Smooth muscle cell (in vitro differentiated cells): ENCODE measurements around the gene COL9A1. TPM values are rescaled to one million over a fixed set of nuclear protein-coding genes. Genes with fewer than 3 reads are reported as not detected.

ENCODE experiments used
- DNase-seq: peaks from one replicate; lab custom pipeline; 2025; ENCODE audit not compliant: unreplicated experiment; lab: John Stamatoyannopoulos, UW
- H2AFZ ChIP-seq: fragments of 200-600 bp; sonication (generic); 2 replicates; pipeline ENCODE4 v1.6.0; 2016; ENCODE audit warnings: antibody characterized with exemption, low read depth, mild to moderate bottlenecking
- H3F3A ChIP-seq: fragments of 200-600 bp; sonication (generic); 2 replicates; pipeline ENCODE4 v1.6.0; 2017; ENCODE audit warnings: antibody characterized with exemption, low read depth
- H3K27ac ChIP-seq: fragments of 200-600 bp; sonication (generic); 2 replicates; pipeline ENCODE4 v1.5.1; 2016; ENCODE audit warnings: low read depth, mild to moderate bottlenecking
- H3K27me3 ChIP-seq: fragments of 200-600 bp; sonication (generic); 2 replicates; pipeline ENCODE4 v1.6.1; 2016; ENCODE audit warnings: low read depth, mild to moderate bottlenecking
- H3K36me3 ChIP-seq: fragments of 200-600 bp; sonication (generic); 2 replicates; pipeline ENCODE4 v1.5.1; 2016; ENCODE audit warnings: low read depth
- H3K4me1 ChIP-seq: fragments of 200-600 bp; sonication (generic); 2 replicates; pipeline ENCODE4 v1.5.1; 2016; ENCODE audit warnings: low read depth
- H3K4me2 ChIP-seq: fragments of 200-600 bp; sonication (generic); 2 replicates; pipeline ENCODE4 v1.6.0; 2016; ENCODE audit warnings: mild to moderate bottlenecking
- H3K4me3 ChIP-seq: fragments of 200-600 bp; sonication (generic); 2 replicates; pipeline ENCODE4 v1.5.1; 2016; ENCODE audit warnings: mild to moderate bottlenecking
- H3K79me2 ChIP-seq: fragments of 200-600 bp; sonication (generic); 2 replicates; pipeline ENCODE4 v1.6.0; 2016; ENCODE audit warnings: low read depth, mild to moderate bottlenecking
- H3K9ac ChIP-seq: fragments of 200-600 bp; sonication (generic); 2 replicates; pipeline ENCODE4 v1.6.0; 2016; ENCODE audit warnings: low read depth
- H3K9me3 ChIP-seq: fragments of 200-600 bp; sonication (generic); replicated peaks from 2 replicates; pipeline ENCODE4 v1.5.1; 2016; ENCODE audit warnings: low read depth
- H4K20me1 ChIP-seq: fragments of 200-600 bp; sonication (generic); 2 replicates; pipeline ENCODE4 v1.6.0; 2016; ENCODE audit warnings: low read depth
- CTCF ChIP-seq: fragments of 200-600 bp; sonication (generic); IDR thresholded peaks from 2 replicates; pipeline ENCODE4 v1.5.1; 2017; ENCODE audit warnings: borderline replicate concordance, mild to moderate bottlenecking, antibody characterized with exemption; ENCODE audit not compliant: insufficient read depth, poor library complexity, severe bottlenecking
- WGBS: methylation state at CpG from one replicate; pipeline ENCODE4 v1.1.7; 2016; ENCODE audit warnings: low lambda C conversion rate; 5-methylcytosine and 5-hydroxymethylcytosine counted together
- polyA plus RNA-seq: library from polyadenylated mRNA; unstranded; fragments of >200 nt; fragmentation: Nextera tagmentation; extraction: Ambion mirVana; gene quantifications from 2 replicates; pipeline ENCODE4 v1.2.1, GENCODE V29; 2016
- total RNA-seq: library from RNA; depleted of rRNA; stranded (reverse); fragments of >200 nt; gene quantifications from 2 replicates; pipeline ENCODE4 v1.2.3, GENCODE V29; 2014

Gene COL9A1
- total and polyA plus RNA-seq, 2 experiments from 2014 or later = not detected

DNA sequence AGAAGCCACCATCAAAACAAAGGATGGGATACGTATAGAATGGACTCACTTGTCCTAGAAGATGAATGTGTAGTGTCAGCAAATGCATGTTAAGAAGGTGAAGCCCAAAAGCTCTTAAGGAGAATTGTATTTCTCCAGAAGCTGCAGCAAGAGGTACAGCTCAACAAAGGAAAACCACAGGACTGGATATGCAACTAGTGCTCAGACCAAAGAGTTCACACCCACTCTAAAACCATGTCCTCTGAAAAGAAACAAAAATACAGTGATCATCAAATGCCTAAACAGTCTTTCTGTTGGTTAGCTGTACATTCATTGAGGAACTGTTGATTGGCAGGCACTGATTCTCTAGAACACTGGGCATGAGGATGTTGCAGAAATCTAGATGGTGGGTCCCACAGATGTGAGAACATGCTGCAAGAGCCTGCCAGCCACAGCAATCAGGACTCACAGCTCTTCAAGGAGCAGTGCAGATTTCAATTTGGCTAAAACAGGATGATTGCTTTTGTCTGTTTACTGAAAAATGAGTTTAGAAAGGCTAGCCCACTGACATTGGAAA, 94.6 kb downstream of the COL9A1 start:
- Histone ChIP-seq H3K27me3 (no peaks in the 10 kb centered on the region), H3K9ac (no peak overlapping the region), H3K4me1 (no peaks in the 10 kb centered on the region), H2AFZ (no peak overlapping the region), H3F3A (no peaks in the 10 kb centered on the region), H3K9me3 (no peaks in the 10 kb centered on the region), H3K27ac (no peak overlapping the region), H3K4me2 (no peak overlapping the region), H4K20me1 (no peaks in the 10 kb centered on the region), H3K79me2 (no peaks in the 10 kb centered on the region), H3K4me3 (no peak overlapping the region), H3K36me3 (no peaks in the 10 kb centered on the region)
- 86% methylated on average over 1 of the region's 1 CpG for WGBS
- no peak for DNase-seq
- TF ChIP-seq CTCF = no peak

DNA sequence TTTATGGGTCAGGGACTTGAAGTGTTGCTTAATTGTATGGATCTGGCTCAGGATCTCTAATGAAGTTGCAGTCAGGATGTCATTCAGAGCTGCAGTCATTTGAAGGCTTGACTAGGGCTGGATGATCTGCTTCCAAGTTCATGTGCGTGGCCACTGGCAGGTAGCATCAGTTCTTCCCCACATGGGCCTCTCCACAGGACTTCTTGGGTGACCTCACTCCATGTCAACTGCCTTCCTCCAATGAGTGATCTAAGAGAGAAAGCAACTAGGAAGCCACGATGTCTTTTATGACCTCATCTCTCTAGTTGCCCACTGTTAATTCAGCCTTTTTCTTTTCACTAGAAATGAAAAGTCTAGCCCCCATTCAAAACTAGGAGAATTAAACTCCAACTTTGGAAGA, 104.1 kb downstream of the COL9A1 start:
- no peaks in the 10 kb centered on the region for H3K79me2 ChIP-seq
- H3K9ac ChIP-seq = no peak overlapping the region
- H3K9me3 ChIP-seq = no peaks in the 10 kb centered on the region
- no peak overlapping the region for H2AFZ ChIP-seq
- DNase-seq = no peak
- no peaks in the 10 kb centered on the region for H3K36me3 ChIP-seq
- no peak overlapping the region for H3K4me2 ChIP-seq
- 89% methylated on average over 2 of the region's 2 CpGs for WGBS
- no peak overlapping the region for H3K27ac ChIP-seq
- H4K20me1 ChIP-seq = no peaks in the 10 kb centered on the region
- TF ChIP-seq CTCF = no peak
- no peaks in the 10 kb centered on the region for H3F3A ChIP-seq
- no peaks in the 10 kb centered on the region for H3K4me1 ChIP-seq
- H3K27me3 ChIP-seq = no peaks in the 10 kb centered on the region
- no peak overlapping the region for H3K4me3 ChIP-seq

DNA sequence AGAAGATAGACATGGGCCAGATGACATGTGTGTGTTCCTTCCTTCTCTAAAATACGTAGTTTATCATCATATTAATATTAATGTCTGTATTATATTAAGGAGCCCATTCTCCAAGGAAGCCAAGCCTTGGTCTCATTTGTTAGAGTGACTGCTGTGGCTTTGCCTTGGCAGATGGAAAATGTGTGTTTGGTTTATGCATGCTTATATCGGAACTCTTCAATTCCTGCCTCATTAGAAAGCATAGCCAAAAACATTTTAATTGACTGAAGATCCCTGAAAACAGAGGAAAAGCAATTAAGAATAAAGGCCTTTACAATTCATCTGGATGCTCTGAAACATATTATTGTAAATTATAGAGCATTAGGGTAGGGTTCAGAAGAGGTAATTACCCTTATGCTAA, 106.4 kb downstream of the COL9A1 start:
- Histone ChIP-seq H4K20me1 (no peaks in the 10 kb centered on the region), H3K9me3 (no peaks in the 10 kb centered on the region), H3K9ac (no peak overlapping the region), H3K27ac (no peak overlapping the region), H3K79me2 (no peaks in the 10 kb centered on the region), H3K4me1 (no peaks in the 10 kb centered on the region), H3K4me2 (no peak overlapping the region), H3K4me3 (no peak overlapping the region), H3K27me3 (no peaks in the 10 kb centered on the region), H3F3A (no peaks in the 10 kb centered on the region), H2AFZ (no peak overlapping the region), H3K36me3 (no peaks in the 10 kb centered on the region)
- TF ChIP-seq CTCF = no peak
- DNase-seq = no peak
- 93% methylated on average over 2 of the region's 2 CpGs for WGBS

DNA sequence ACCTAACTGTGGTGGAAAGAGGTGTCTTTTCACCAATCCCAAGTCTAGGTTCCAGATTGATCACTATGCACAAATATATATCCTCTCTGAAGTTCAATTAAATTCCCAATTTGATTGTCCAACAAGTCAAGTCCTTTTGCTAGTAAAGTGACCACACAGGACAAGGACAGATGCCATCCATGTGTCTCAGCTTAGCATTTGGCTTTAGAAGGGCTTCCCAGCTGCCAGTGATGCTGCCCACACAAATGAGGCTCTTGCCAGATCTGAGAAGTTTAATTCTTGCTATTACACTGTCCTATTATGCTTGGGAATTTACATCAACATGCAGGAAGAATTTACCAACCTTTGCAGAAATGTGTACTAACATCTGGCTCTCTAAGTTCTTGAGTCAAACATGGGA, 108.5 kb downstream of the COL9A1 start:
- Histone ChIP-seq H2AFZ (no peak overlapping the region), H3K4me3 (no peak overlapping the region), H3K27ac (no peak overlapping the region), H4K20me1 (no peaks in the 10 kb centered on the region), H3K9me3 (no peaks in the 10 kb centered on the region), H3K4me2 (no peak overlapping the region), H3K27me3 (no peaks in the 10 kb centered on the region), H3K9ac (no peak overlapping the region), H3F3A (no peaks in the 10 kb centered on the region), H3K79me2 (no peaks in the 10 kb centered on the region), H3K36me3 (no peaks in the 10 kb centered on the region), H3K4me1 (no peaks in the 10 kb centered on the region)
- DNase-seq = no peak
- TF ChIP-seq CTCF = no peak
